ENCODE data around the gene SNRNP35.
"Not testable (repeated sequence)": the region's sequence is repeated elsewhere in the genome, so short reads cannot be mapped to it uniquely, and the experiment has no call there.

DNA sequence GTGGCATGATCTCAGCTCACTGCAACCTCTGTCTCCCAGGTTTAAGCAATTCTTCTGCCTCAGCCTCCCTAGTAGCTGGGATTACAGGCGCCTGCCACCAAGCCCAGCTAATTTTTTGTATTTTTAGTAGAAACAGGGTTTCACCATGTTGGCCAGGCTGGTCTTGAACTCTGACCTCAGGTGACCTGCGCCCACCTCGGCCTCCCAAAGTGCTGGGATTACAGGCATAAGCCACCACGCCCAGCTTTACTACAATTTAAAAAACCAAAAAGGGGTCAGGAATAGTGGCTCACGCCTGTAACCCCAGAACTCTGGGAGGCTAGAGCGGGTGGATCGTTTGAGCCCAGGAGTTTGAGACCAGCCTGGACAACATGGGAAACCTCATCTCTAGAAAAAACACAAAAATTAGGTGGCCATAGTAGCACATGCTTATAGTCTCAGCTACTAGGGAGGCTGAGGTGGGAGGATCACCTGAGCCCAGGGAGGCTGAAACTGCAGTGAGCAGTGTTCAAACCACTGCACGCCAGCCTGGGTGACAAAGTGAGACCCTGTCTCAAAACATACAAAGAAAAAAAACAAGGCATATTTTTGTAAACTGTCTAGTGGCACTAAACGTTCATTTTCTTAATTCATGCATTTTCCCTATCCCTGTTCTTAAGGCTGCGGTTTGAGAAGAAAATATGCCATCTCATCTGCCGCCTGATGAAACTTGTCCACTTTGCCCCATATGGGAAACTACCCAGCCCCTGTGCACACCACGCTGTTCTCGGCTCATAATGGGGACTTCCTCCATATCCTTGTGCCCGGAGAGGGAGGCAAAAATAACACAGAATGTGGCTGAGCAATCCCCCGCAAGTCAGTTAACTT is 25.8 kb upstream of the SNRNP35 start:
- TF ChIP-seq, protein P1, sequence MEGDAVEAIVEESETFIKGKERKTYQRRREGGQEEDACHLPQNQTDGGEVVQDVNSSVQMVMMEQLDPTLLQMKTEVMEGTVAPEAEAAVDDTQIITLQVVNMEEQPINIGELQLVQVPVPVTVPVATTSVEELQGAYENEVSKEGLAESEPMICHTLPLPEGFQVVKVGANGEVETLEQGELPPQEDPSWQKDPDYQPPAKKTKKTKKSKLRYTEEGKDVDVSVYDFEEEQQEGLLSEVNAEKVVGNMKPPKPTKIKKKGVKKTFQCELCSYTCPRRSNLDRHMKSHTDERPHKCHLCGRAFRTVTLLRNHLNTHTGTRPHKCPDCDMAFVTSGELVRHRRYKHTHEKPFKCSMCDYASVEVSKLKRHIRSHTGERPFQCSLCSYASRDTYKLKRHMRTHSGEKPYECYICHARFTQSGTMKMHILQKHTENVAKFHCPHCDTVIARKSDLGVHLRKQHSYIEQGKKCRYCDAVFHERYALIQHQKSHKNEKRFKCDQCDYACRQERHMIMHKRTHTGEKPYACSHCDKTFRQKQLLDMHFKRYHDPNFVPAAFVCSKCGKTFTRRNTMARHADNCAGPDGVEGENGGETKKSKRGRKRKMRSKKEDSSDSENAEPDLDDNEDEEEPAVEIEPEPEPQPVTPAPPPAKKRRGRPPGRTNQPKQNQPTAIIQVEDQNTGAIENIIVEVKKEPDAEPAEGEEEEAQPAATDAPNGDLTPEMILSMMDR (IDR thresholded peaks at IDR 0.05): not testable (repeated sequence)
- not testable (repeated sequence) for TF ChIP-seq POLR2A (IDR thresholded peaks at IDR 0.05)

Measured in body of pancreas (tissue), 4 donors.